ENCODE data around the gene RPS16.

The RPS16 gene

GRCh38 chr19:39422020-39422419 is 13.7 kb downstream of the RPS16 start:
- no peak for DNase-seq (ENCODE audit: low read depth)

- no peak for DNase-seq (ENCODE audit: low read depth)
Observed at GRCh38 chr19:39420769-39421168, 15.0 kb downstream of the RPS16 start.

DNA sequence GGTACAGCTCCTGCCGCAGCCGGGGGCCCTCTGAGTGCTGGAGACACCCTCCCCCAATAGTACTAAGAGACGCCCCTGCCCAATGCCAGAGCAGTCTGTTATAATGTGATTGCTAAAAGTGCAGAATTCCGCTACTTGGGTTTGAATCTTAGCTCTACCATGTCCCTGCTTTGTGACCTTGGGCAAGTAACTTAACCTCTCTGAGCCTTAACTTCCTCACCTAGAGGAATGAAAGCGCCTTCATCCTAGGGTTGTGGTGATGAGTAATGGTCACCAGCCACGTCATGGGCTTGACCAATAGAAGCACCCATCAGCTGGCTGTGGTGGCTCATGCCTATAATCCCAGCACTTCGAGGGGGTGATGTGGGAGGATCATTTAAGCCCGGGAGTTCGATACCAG is 16.7 kb downstream of the RPS16 start:
- DNase-seq (ENCODE audit: low read depth): no peak

DNA sequence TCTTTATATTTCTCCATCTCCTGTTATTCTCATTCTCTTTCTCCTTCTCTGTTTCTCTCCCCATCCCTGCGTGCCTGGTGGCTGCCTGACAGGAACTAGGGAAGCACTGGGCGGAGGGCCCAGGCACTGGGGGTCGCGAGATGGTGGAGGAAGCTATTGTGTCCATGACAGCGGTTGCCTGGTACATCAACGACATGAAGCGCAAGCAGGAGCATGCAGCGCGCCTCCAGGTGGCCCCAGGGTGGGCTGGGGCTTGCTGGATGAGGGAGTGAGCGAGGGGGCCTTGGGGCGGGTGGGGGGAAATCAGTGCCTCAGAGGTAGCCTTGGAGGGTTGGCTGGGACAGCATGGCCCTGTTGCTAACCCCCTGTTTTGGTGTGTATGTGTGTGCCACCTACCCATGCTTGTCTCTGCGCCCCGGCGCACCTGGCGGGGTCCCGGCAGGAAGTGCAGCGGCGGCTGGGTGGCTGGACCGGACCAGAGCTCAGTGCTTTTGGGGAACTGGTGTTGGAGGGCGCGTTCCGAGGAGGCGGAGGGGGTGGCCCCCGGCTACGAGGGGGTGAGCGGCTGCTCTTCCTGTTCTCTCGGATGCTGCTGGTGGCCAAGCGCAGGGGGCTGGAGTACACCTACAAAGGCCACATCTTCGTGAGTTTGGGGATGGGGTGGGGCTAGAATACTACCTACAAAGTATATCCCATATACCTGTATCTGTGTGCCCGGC is 18.1 kb downstream of the RPS16 start:
- no peak for DNase-seq (ENCODE audit: low read depth)

DNA sequence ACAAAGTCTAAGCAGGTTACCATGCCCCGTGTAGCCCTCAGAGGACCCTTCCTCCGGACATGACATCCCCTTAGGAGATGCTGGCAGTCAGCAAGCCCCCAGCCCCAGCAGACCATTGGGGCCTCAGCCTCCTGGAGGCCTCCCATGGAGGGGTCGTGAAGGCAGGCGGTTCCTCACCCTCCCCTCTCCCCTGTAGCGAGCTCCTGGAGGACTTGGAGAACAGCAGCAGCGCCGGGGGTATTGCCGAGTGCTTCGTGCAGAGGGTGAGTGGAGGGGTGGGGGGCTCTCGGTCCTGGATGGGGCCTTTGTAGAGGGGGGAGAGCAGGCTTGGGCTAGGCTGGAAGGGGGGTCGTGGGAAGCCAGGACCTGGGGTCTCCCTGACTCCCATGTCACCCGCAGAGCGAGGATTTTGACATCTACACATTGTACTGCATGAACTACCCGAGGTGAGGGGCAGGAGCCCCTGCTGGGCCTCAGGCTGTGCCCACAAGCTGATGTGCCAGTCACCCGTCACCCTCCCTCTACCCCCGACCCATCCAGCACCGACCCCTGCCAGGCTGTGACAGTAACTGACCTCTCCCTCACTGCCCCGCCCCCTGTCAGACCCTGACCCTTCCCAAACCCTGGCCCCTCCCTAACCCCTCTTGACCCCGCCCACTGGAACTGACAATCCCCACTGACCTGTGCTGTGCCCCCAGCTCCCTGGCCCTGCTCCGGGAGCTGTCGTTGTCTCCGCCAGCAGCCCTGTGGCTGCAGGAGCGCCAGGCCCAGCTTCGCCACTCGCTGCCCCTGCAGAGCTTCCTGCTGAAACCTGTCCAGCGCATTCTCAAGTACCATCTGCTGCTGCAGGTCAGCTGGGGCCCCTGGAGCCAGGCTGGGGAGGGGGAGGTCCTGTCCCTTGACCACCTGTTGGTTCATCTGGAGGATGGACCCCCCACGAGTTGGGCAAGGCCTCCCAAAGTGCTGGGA is 19.3 kb downstream of the RPS16 start:
- no peak for DNase-seq (ENCODE audit: low read depth)

GRCh38 chr19:39415111-39416046 is 20.4 kb downstream of the RPS16 start:
- DNase-seq (ENCODE audit: low read depth): no peak

- DNase-seq (ENCODE audit: low read depth): no peak
Observed at GRCh38 chr19:39413911-39414608, 21.7 kb downstream of the RPS16 start.

DNA sequence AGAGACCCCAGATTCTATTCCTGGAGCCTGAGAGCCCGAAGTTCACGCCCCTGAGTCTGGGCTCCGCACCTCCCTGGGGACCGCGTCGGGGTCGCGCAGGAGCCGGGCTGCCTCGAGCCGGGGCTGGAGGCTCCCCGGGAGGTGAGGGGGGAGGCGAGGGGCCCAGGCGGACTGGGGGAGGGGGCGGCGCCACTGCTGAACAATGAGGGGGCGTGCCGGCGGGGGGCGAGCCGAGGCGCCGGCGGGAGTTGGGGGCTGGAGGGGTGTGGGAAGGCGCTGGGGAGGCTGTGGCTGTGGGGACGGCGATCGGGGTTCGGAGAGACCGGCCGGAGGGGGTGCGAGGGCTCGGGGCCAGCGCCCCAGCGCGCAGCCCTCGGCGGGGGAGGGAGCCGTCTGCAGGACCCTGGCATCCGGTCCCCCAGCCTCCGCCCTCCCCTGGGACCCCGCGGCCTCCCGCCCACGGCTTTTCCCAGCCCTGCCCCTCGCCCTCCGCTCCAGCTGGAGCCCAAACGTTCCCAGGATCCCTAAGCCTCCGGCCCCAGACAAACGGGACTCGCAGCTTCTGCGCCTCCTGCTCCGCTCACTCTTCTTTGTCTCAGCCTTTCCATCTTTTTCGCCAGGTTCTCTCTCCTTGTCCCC is 22.4 kb downstream of the RPS16 start:
- no peak for DNase-seq (ENCODE audit: low read depth)

GRCh38 chr19:39412867-39413271 is 22.9 kb downstream of the RPS16 start:
- no peak for DNase-seq (ENCODE audit: low read depth)

DNA sequence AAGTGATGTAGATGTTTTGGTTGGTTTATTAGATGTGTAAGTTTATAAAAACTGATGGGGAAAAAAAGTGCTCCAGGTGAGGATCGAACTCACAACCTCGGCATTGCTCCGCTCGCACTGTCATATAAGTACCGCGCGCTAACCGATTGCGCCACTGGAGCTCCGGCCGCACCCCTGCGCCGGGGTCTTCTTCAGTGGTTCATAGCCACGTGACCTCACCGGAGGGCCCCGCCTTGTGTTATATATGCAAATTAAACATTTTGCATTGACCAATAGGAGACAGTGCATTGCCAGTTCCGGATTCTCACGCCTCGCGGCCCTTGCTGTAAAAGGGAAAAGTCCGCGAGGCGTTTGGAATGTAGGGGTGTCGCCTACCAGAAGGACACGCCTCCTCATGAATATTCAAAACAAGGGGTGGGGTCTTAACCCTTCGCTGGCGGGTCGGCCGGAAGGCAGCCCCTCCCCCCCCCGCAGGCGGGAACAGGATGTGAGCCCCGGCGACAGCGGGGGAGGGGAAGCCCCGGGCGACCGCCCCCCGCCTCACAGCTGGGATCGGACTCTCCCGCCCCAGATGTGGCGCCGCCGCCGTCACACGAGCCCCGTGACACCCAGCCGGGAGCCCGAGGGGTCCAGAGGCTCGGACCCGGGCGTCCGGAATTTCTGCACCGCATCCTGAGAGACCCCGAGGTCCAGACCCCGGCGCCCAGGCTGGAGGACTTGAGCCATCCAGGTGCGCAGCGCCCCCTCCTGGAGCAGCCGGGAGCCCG is 23.5 kb downstream of the RPS16 start, which contains the start of gene PLEKHG2:
Gene PLEKHG2 (plus strand): TSS at position 570 of the 767 bp plus-strand sequence. CDS start 1,418 bp downstream, outside the sequence.
- DNase-seq (ENCODE audit: low read depth): peak; percentile 96

GRCh38 chr19:39411832-39412099 is 24.0 kb downstream of the RPS16 start:
- DNase-seq (ENCODE audit: low read depth): peak; percentile 91

DNA sequence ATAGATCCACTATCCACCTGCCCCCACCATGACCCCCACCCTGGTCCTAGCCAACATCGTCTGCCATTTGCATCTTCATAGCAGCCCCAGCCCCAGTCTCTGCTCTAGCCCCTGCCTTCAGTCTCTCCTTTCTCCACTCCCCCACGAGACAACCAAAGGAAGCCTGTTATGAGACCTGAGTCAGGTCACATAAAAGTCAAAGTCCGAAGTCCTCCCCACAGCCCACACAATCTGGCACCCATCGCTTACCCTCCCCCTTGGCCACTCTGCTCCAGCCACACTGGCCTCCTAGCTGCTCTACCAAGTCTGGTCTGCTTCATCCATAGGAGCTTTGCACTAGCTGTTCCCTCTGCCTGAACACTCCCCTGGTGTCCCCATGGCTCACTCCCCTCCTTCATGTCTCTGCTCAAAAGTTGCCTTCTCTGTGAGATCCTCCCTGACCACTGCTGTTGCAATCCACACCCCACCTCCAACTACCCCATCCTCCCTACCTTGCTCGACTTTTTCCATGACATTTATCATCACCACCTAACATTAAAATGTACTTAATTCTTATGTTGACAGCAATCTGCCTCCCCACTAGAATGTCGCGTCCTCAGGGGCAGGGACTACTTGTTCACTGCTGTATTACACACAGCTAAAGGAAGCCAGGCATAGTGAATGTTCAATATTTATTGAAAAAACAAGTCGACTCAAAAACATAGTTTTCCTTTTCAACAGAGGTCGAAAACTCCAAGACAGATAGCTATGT is 24.5 kb downstream of the RPS16 start:
- peak; percentile 37 for DNase-seq (ENCODE audit: low read depth)

DNA sequence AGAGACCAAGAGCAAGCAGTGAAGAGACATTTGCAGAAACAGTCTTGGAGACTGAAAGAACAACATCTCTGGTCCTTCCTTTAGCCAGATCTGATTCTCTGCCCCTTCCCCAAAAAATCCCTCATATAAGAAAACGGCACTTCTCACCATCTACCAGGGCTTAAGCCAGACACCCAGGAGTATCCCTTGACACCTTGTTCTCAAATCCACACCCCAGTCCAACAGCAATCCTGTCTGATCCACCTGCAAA is 25.0 kb downstream of the RPS16 start:
- DNase-seq (ENCODE audit: low read depth): no peak

DNA sequence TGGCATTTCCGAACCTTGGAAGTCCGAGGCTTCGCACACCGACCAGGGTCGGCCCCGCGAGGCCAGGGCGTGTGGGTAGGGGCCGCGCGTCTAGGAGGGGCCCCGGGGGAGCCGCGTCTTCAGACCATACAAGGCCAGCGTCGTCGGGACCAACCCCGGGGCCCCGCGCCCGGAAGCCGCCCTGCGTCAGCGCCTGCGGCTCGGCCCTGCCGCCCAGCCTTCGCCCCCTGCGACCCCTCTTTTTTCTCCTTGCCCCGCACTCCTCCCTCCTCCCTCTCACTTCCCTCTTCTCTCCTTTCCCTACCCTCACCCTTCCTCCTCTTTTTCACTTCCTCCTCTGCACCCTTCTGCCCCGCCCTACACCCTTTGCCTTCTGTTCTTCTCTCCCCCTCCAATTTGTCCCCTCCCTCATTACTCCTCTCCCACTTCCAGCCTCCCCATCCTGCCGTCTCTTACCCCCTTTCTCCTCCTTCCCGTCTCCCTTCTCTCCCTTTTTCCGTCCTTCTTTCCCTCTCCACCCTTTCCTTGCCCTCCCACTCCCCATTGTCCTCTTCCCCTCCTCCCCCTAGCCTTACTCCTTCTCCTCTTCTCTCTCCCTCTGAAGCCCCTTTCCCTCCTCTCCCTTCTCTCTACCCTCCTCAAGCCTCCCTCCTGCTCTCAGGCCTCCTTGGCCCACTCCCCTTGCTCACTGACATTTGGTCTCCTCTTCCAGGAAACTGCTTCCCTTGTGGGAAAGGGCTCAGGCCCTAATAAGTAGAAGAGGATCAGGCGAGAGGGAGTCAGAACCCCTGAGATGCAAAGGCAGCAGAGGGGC is 25.5 kb downstream of the RPS16 start:
- DNase-seq (ENCODE audit: low read depth): peak; percentile 74

DNA sequence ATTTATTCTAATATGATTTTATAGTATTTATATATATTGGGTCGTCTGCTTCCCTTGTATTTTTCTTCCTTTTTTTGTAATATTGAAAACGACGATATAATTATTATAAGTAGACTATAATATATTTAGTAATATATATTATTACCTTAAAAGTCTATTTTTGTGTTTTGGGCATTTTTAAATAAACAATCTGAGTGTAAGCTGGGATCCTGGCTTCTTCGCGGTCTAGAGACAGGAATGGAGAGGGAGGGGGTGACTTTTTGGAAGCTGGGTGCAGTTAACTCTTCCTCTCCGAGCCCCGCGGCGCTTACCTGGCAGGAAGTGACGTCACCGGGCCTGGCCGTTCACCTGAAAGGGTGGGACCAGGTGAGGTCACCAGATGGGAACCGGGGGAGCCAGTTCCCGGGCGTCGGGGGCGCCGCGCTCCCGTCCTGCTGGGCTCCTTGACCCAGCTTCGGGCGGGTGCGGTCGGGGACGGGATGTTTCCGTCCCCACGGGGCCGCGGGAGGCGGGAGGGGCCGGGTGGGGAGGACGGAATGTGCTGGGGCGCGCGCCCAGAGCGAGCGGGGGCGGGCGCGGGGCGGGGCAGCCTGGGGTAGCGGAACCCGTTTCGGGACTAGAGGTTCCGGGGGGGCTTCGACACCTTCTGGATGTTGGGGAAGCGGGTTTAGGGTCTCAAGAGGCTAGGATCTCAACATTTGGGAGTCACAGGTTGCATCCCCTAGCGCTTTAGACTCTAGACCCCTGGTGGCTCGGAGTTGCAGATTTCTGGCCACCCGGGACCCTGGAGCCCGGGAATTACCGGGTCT is 26.3 kb downstream of the RPS16 start:
- peak; percentile 84 for DNase-seq (ENCODE audit: low read depth)

- DNase-seq (ENCODE audit: low read depth): peak; percentile 46
Observed at GRCh38 chr19:39408392-39409207, 27.1 kb downstream of the RPS16 start.

All from activated T-cell treated with anti-CD3 and anti-CD28 coated beads for 1 hour (primary cell).